T-cell (primary cell): ENCODE results near the gene HIPK2. TPM values are rescaled to one million over a fixed set of nuclear protein-coding genes. Genes with fewer than 3 reads are reported as not detected.
A peak's percentile ranks its signal among the peaks of the same experiment; 100 is the strongest.

ENCODE experiments used
- ATAC-seq, 4 experiments: fragments of 200-7000 bp in 3 of 4; fragments of 150-1000 bp in 1 of 4; cut with Tn5 transposase; replicated peaks in 1 of 4; 1 replicate in 3 of 4; 2 replicates in 1 of 4; pipeline ENCODE4 v1.10.0; 2021; ENCODE audit warnings: moderate library complexity in 3 of 4, mild to moderate bottlenecking in 2 of 4, moderate number of reproducible peaks in 1 of 4
- CTCF ChIA-PET, 2 donors: fragments of 300-600 bp; sonication (Branson Sonifier 250); formaldehyde crosslinking; loops; one replicate each; lab custom pipeline; 2022; ENCODE audit warnings: antibody characterized with exemption in 2 of 2; lab: Charles Lee
- POLR2A ChIA-PET, 2 donors: fragments of 300-600 bp; sonication (Branson Sonifier 250); formaldehyde crosslinking; loops; one replicate each; lab custom pipeline; 2022; ENCODE audit warnings: antibody characterized with exemption in 2 of 2; lab: Charles Lee
- DNase-seq, 35 experiments: peaks; one replicate each; pipeline versions ENCODE4 v3.0.0 to v3.0.0-alpha.2; 2013 to 2023
- H3K27ac ChIP-seq: one replicate; pipeline ENCODE4 v1.5.1; 2013; ENCODE audit warnings: low read length
- H3K27me3 ChIP-seq, 2 experiments: replicated peaks in 1 of 2; 1 replicate in 1 of 2; 2 replicates in 1 of 2; pipeline versions ENCODE4 v1.6.1 to v1.7.0; 2013; ENCODE audit warnings: low read length in 1 of 2, mixed read lengths in 1 of 2; ENCODE audit not compliant: control insufficient read depth in 2 of 2, insufficient read depth in 2 of 2; ENCODE audit errors: extremely low read depth in 1 of 2
- H3K36me3 ChIP-seq, 2 donors: 1 replicate in 1 of 2; 2 replicates in 1 of 2; pipeline versions ENCODE4 v1.6.1 to v1.7.0; 2013; ENCODE audit warnings: low read length in 1 of 2; ENCODE audit not compliant: control insufficient read depth in 2 of 2, insufficient read depth in 1 of 2; ENCODE audit errors: extremely low read depth in 1 of 2
- H3K4me1 ChIP-seq, 2 experiments: 1 replicate in 1 of 2; 2 replicates in 1 of 2; pipeline versions ENCODE4 v1.6.1 to v1.7.0; 2013; ENCODE audit warnings: low read length in 2 of 2, mixed read lengths in 1 of 2; ENCODE audit not compliant: insufficient read depth in 2 of 2, control insufficient read depth in 1 of 2; ENCODE audit errors: extremely low read depth in 1 of 2
- H3K4me3 ChIP-seq, 2 donors: 1 replicate in 1 of 2; 2 replicates in 1 of 2; pipeline versions ENCODE4 v1.5.1 to v1.7.0; 2013; ENCODE audit warnings: mild to moderate bottlenecking in 2 of 2, low read length in 1 of 2, moderate library complexity in 1 of 2; ENCODE audit not compliant: control insufficient read depth in 1 of 2; ENCODE audit errors: extremely low read depth in 1 of 2
- H3K9me3 ChIP-seq: 2 replicates; pipeline ENCODE4 v1.7.0; 2013
- H3K27ac Mint-ChIP-seq, 2 donors: one replicate each; pipeline ENCODE4 v1.8.0; 2020 to 2021; ENCODE audit warnings: mild to moderate bottlenecking in 2 of 2, mixed read lengths in 2 of 2
- H3K27me3 Mint-ChIP-seq, 2 donors: one replicate each; pipeline ENCODE4 v1.8.0; 2021 to 2022; ENCODE audit warnings: mixed read lengths in 2 of 2
- H3K36me3 Mint-ChIP-seq: one replicate; pipeline ENCODE4 v1.8.0; 2021; ENCODE audit warnings: mixed read lengths
- H3K4me1 Mint-ChIP-seq, 3 donors: one replicate each; pipeline ENCODE4 v1.8.0; 2020 to 2022; ENCODE audit warnings: mixed read lengths in 3 of 3, mild to moderate bottlenecking in 1 of 3
- H3K4me3 Mint-ChIP-seq, 3 donors: one replicate each; pipeline ENCODE4 v1.8.0; 2020 to 2022; ENCODE audit warnings: mild to moderate bottlenecking in 3 of 3, mixed read lengths in 3 of 3, moderate library complexity in 3 of 3
- H3K9me3 Mint-ChIP-seq, 3 donors: one replicate each; pipeline ENCODE4 v1.8.0; 2020 to 2022; ENCODE audit warnings: mixed read lengths in 3 of 3
- WGBS: methylation state at CpG from one replicate; pipeline ENCODE4 v1.1.5; 2013; ENCODE audit warnings: missing lambda C conversion rate; ENCODE audit not compliant: insufficient coverage; 5-methylcytosine and 5-hydroxymethylcytosine counted together
- total RNA-seq, 35 experiments: library from RNA in 6 of 35; stranded (reverse) in 6 of 35; fragments of 120-200 nt in 1 of 35; gene quantifications; one replicate each; pipeline versions ENCODE4 v1.2.1 to v1.2.4 and lab custom pipeline; 2013 to 2026

The HIPK2 gene
- total RNA-seq, 5 donors from 2014 or later (not counting 1 experiment from before 2014, with no cell fraction given): 32.7 to 34.5 (median 33.5) TPM

DNA sequence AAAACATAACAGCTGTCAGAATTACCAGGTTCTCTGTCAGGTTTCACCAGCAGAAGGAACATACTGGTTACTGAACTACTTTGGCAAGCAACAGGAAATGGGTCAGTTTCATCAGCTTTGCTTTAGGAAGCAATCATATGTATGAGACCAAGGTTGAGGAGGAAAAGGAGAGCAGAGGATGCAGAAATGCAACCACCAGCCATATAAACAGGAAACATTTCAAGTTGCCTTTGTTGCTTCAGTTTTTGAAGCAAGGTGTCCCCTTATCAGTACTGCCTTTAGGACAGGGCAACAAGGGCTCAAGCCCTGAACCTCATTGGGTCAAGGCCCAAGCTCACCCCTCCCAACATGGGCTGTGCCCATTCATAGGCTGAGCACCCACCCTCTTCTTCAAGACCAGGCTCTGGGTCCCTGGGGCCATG lies 10.2 kb downstream of the HIPK2 start:
- peak overlapping the region in 1 of 2 donors; percentile 64 for H3K4me3 ChIP-seq
- H3K36me3 Mint-ChIP-seq: peaks cover 14% of the 10 kb centered on the region

DNA sequence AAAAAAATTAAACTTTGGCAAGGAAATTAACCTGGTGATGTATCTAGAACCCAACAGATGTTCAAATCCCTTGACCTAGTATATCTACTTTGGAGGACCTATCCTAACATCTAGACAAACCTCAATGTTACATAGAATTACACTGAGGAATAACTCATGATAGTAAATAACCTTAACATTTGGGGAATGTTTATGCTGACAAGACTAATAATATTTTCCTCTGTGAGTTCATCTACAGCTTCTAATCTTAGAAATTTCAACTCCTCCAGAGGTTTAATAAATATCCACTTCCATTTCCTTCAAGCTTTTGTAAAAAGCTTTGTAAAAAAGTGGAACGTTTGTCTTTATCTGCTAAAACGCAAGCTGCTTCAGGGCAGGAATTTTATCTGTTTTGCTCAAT lies 12.7 kb downstream of the HIPK2 start:
- Histone ChIP-seq H3K4me1 (peaks cover 36 to 42% of the 10 kb centered on the region in 2 experiments), H3K9me3 (no peaks in the 10 kb centered on the region), H3K36me3 (no peaks in the 10 kb centered on the region), H3K27ac (no peak overlapping the region), H3K4me3 (no peak overlapping the region), H3K27me3 (no peaks in the 10 kb centered on the region)
- peaks cover 26% of the 10 kb centered on the region for H3K36me3 Mint-ChIP-seq
- ChIA-PET CTCF (interaction anchor here in 1 of 2 donors (0.5 to 0.7 kb wide), 2 partner anchors 118 to 539 kb away, joined by 3 to 5 read pairs; no protein-coding TSS in a partner anchor), POLR2A (no interaction called here)
- H3K27ac Mint-ChIP-seq: peak overlapping the region in 1 of 2 donors; percentile 99
- DNase-seq (no peak), ATAC-seq (no peak)
- H3K27me3 Mint-ChIP-seq: no peaks in the 10 kb centered on the region
- H3K4me1 Mint-ChIP-seq: peaks cover 82 to 85% (median 85%) of the 10 kb centered on the region in 3 donors
- WGBS: no CpG with 5 or more reads among the region's 2 CpGs
- H3K9me3 Mint-ChIP-seq: no peaks in the 10 kb centered on the region
- H3K4me3 Mint-ChIP-seq: no peak overlapping the region

More for the DNA sequence above, 10.2 kb downstream of the HIPK2 start:
- Mint-ChIP-seq H3K27me3 (no peaks in the 10 kb centered on the region), H3K9me3 (no peaks in the 10 kb centered on the region), H3K4me1 (peaks cover 86 to 87% (median 86%) of the 10 kb centered on the region in 3 donors), H3K27ac (peak overlapping the region; percentile 99 to 100), H3K4me3 (peak overlapping the region; percentile 18 to 77 (median 73))
- POLR2A ChIA-PET: no interaction called here
- peak overlapping the region; percentile 85 for H3K27ac ChIP-seq
- no peaks in the 10 kb centered on the region for H3K27me3 ChIP-seq
- H3K9me3 ChIP-seq: no peaks in the 10 kb centered on the region
- ATAC-seq (peak; percentile 88 to 92 (median 90)), DNase-seq (peak in 11 of 35 experiments; percentile 6 to 58 (median 23))
- H3K36me3 ChIP-seq: no peaks in the 10 kb centered on the region
- H3K4me1 ChIP-seq: peaks cover 46 to 47% of the 10 kb centered on the region in 2 experiments
- CTCF ChIA-PET: interaction anchor here in 1 of 2 donors (1.0 to 1.1 kb wide), 2 partner anchors 120 to 148 kb away, joined by 3 to 6 read pairs; no protein-coding TSS in a partner anchor

DNA sequence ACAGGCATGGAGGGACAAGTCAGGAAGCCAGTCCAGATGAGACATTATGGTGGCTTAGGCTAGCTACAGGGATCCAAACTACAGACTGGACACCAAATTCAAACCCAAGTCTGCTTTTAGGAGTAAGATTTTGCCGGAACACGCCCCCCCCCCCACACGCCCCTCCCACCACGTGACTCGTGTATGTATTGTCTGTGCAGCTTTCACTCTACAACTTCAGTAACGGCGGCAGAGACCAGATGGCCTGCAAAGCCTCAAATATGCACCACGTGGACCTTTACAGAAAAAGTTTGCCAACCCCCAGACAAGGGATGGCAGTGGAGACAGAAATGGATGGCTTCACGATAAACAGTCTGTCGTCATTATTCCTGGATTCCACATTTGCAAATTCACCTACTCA lies 14.5 kb downstream of the HIPK2 start:
- ATAC-seq (no peak), DNase-seq (no peak)
- 85% methylated on average over 5 of the region's 10 CpGs for WGBS
- Histone ChIP-seq H3K4me1 (peaks cover 18 to 28% of the 10 kb centered on the region in 2 experiments), H3K27ac (no peak overlapping the region), H3K36me3 (no peaks in the 10 kb centered on the region), H3K27me3 (no peaks in the 10 kb centered on the region), H3K4me3 (no peak overlapping the region), H3K9me3 (no peaks in the 10 kb centered on the region)
- Mint-ChIP-seq H3K9me3 (no peaks in the 10 kb centered on the region), H3K36me3 (peaks cover 26% of the 10 kb centered on the region), H3K27me3 (no peaks in the 10 kb centered on the region), H3K4me3 (no peak overlapping the region), H3K4me1 (peaks cover 78 to 84% (median 82%) of the 10 kb centered on the region in 3 donors), H3K27ac (no peak overlapping the region)
- CTCF ChIA-PET: interaction anchor here in 1 of 2 donors (0.9 kb wide), 1 partner anchor 48 kb away, joined by 4 read pairs; no protein-coding TSS in a partner anchor
- POLR2A ChIA-PET: no interaction called here

DNA sequence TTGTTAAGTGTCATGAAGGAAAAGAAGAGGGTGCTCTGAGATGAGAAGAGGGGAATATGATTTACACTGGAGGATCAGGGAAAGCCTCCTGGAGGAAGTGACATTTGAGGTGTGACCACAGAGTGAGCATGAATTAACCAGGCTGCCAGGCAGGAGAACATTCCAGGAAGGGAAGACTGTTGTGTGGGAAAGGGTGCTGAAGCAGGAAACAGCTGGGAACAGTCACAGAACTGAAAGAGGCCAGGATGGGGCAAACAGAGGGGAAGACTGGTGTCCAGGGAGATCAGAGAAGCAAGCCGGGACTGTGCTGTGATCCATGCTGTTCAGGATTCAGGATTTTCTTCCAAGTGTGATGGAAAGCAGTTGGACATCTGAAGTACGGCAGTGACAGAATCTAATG lies 14.9 kb downstream of the HIPK2 start:
- Mint-ChIP-seq H3K4me1 (peaks cover 75 to 81% (median 80%) of the 10 kb centered on the region in 3 donors), H3K27ac (peak overlapping the region in 1 of 2 donors; percentile 4), H3K9me3 (no peaks in the 10 kb centered on the region), H3K4me3 (no peak overlapping the region), H3K27me3 (no peaks in the 10 kb centered on the region), H3K36me3 (peaks cover 26% of the 10 kb centered on the region)
- ChIA-PET CTCF (no interaction called here), POLR2A (no interaction called here)
- H3K27me3 ChIP-seq: no peaks in the 10 kb centered on the region
- no peak overlapping the region for H3K27ac ChIP-seq
- 90% methylated on average over 1 of the region's 2 CpGs for WGBS
- H3K36me3 ChIP-seq: no peaks in the 10 kb centered on the region
- no peak for ATAC-seq
- peaks cover 13 to 23% of the 10 kb centered on the region in 2 experiments for H3K4me1 ChIP-seq
- no peaks in the 10 kb centered on the region for H3K9me3 ChIP-seq
- DNase-seq: no peak
- no peak overlapping the region for H3K4me3 ChIP-seq

DNA sequence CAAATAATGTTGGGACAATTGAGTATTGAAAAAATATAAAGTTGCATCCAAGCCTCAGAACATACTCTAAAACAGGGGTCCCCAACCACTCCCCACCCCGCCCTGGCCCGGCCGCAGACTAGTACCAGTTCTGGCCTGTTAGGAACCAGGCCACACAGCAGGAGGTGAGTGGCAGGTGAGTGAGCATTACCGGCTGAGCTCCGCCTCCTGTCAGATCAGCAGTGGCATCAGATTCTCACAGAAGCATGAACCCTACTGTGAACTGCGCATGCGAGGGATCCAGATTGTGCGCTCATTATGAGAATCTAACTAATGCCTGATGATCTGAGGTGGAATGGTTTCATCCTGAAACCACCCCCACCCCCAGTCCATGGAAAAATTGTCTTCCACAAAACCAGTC lies 19.4 kb downstream of the HIPK2 start:
- ChIA-PET POLR2A (interaction anchor here in 1 of 2 donors (0.6 kb wide), 1 partner anchor 10 kb away, joined by 3 read pairs; no protein-coding TSS in a partner anchor), CTCF (no interaction called here)
- Histone ChIP-seq H3K36me3 (no peaks in the 10 kb centered on the region), H3K9me3 (no peaks in the 10 kb centered on the region), H3K4me3 (no peak overlapping the region), H3K4me1 (peaks cover 2 to 9% of the 10 kb centered on the region in 2 experiments), H3K27me3 (no peaks in the 10 kb centered on the region), H3K27ac (no peak overlapping the region)
- H3K4me3 Mint-ChIP-seq: no peak overlapping the region
- no peak overlapping the region for H3K27ac Mint-ChIP-seq
- DNase-seq (peak in 1 of 35 experiments; percentile 4), ATAC-seq (no peak)
- H3K9me3 Mint-ChIP-seq: no peaks in the 10 kb centered on the region
- peaks cover 28% of the 10 kb centered on the region for H3K36me3 Mint-ChIP-seq
- H3K4me1 Mint-ChIP-seq: peaks cover 73 to 87% (median 78%) of the 10 kb centered on the region in 3 donors
- WGBS: 94% methylated on average over 2 of the region's 8 CpGs
- H3K27me3 Mint-ChIP-seq: no peaks in the 10 kb centered on the region

DNA sequence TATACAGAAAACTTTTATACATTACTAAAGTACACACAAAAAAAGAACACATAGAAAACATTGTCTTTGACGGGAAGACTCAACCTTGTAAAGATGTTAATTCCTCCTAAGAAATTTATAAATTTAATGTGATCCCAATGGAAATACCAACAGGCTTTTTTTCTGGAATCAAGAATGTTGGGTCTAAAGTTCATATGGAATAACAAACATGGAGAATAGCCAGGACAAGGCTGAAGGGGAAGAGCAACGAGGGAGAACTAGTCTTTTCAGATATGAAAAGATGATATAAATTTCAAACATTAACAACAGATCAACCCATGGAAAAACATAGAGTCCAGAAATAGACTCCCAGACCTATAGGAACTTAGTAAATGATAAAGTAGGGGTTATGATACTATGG lies 19.8 kb downstream of the HIPK2 start:
- no peak for ATAC-seq
- Histone ChIP-seq H3K4me3 (no peak overlapping the region), H3K27ac (no peak overlapping the region), H3K4me1 (peaks cover 2 to 8% of the 10 kb centered on the region in 2 experiments), H3K36me3 (no peaks in the 10 kb centered on the region), H3K9me3 (no peaks in the 10 kb centered on the region), H3K27me3 (no peaks in the 10 kb centered on the region)
- H3K9me3 Mint-ChIP-seq: no peaks in the 10 kb centered on the region
- peaks cover 75 to 89% (median 79%) of the 10 kb centered on the region in 3 donors for H3K4me1 Mint-ChIP-seq
- no peak for DNase-seq
- no peak overlapping the region for H3K27ac Mint-ChIP-seq
- H3K27me3 Mint-ChIP-seq: no peaks in the 10 kb centered on the region
- CTCF ChIA-PET: no interaction called here
- no CpG with 5 or more reads among the region's 2 CpGs for WGBS
- H3K36me3 Mint-ChIP-seq: peaks cover 32% of the 10 kb centered on the region
- POLR2A ChIA-PET: no interaction called here
- H3K4me3 Mint-ChIP-seq: no peak overlapping the region
